Keratinocyte (primary cell): Measurements from ENCODE around the gene CLDN20. TPM values are rescaled to one million over a fixed set of nuclear protein-coding genes. Genes with fewer than 3 reads are reported as not detected.

ENCODE experiments used
- DNase-seq: peaks from one replicate; pipeline ENCODE4 v3.0.0-alpha.2; 2011; ENCODE audit warnings: low read depth, missing footprints, low spot score
- FAIRE-seq: peaks from 2 replicates; lab custom pipeline; 2011; peaks lifted over from hg19 to GRCh38; lab: Jason Lieb, UNC
- H2AFZ ChIP-seq: 2 replicates; pipeline ENCODE4 v1.6.0; 2012; ENCODE audit warnings: low read length, control low read depth, inconsistent platforms; ENCODE audit not compliant: control insufficient read depth
- H3K27ac ChIP-seq: 2 replicates; pipeline ENCODE4 v1.5.1; 2011; ENCODE audit warnings: low read length; ENCODE audit not compliant: control insufficient read depth, insufficient read depth
- H3K27me3 ChIP-seq: 3 replicates; pipeline ENCODE4 v1.6.0; 2011; ENCODE audit warnings: low read length; ENCODE audit not compliant: control insufficient read depth, insufficient read depth; ENCODE audit errors: extremely low read depth
- H3K36me3 ChIP-seq, 2 experiments: 2 replicates in 1 of 2; 3 replicates in 1 of 2; pipeline ENCODE4 v1.5.1; 2011; ENCODE audit warnings: low read length in 2 of 2, mild to moderate bottlenecking in 1 of 2; ENCODE audit not compliant: control insufficient read depth in 2 of 2, insufficient read depth in 2 of 2; ENCODE audit errors: extremely low read depth in 1 of 2
- H3K4me1 ChIP-seq: 3 replicates; pipeline ENCODE4 v1.5.1; 2011; ENCODE audit warnings: low read length; ENCODE audit not compliant: control insufficient read depth, insufficient read depth; ENCODE audit errors: extremely low read depth
- H3K4me2 ChIP-seq: 3 replicates; pipeline ENCODE4 v1.6.0; 2011; ENCODE audit warnings: low read depth, low read length; ENCODE audit not compliant: control insufficient read depth, insufficient read depth; ENCODE audit errors: extremely low read depth
- H3K4me3 ChIP-seq, 3 experiments: fragments of 200-600 bp in 1 of 3; sonication (generic) in 1 of 3; 2 replicates in 2 of 3; 3 replicates in 1 of 3; pipeline ENCODE4 v1.5.1; 2011 to 2016; ENCODE audit warnings: low read length in 3 of 3, mild to moderate bottlenecking in 3 of 3, control low read depth in 2 of 3, inconsistent platforms in 1 of 3, low read depth in 1 of 3, mixed read lengths in 1 of 3, mixed run types in 1 of 3, moderate library complexity in 1 of 3; ENCODE audit not compliant: control insufficient read depth in 2 of 3, insufficient read depth in 2 of 3; ENCODE audit errors: extremely low read depth in 1 of 3
- H3K79me2 ChIP-seq: 2 replicates; pipeline ENCODE4 v1.6.0; 2012; ENCODE audit warnings: low read length; ENCODE audit not compliant: control insufficient read depth, insufficient read depth
- H3K9ac ChIP-seq: 3 replicates; pipeline ENCODE4 v1.6.0; 2011; ENCODE audit warnings: low read length; ENCODE audit not compliant: control insufficient read depth, insufficient read depth; ENCODE audit errors: extremely low read depth
- H3K9me1 ChIP-seq: 3 replicates; pipeline ENCODE4 v1.6.0; 2011; ENCODE audit warnings: low read length; ENCODE audit not compliant: control insufficient read depth, insufficient read depth; ENCODE audit errors: extremely low read depth
- H3K9me3 ChIP-seq: 2 replicates; pipeline ENCODE4 v1.5.1; 2012; ENCODE audit warnings: low read depth, low read length; ENCODE audit not compliant: control insufficient read depth
- H4K20me1 ChIP-seq: 3 replicates; pipeline ENCODE4 v1.6.0; 2011; ENCODE audit warnings: low read length; ENCODE audit not compliant: control insufficient read depth, insufficient read depth; ENCODE audit errors: extremely low read depth
- CTCF ChIP-seq, 3 experiments: IDR thresholded peaks in 1 of 3; conservative IDR thresholded peaks in 1 of 3; optimal IDR thresholded peaks in 1 of 3; 2 replicates in 2 of 3; 3 replicates in 1 of 3; pipeline versions ENCODE3 to v1.5.1; 2011; ENCODE audit warnings: low read length in 3 of 3, mild to moderate bottlenecking in 3 of 3, moderate library complexity in 2 of 3, control low read depth in 1 of 3, inconsistent platforms in 1 of 3; ENCODE audit not compliant: insufficient read depth in 2 of 3; ENCODE audit errors: extremely low read depth in 1 of 3
- EZH2 ChIP-seq: IDR thresholded peaks from one replicate; pipeline ENCODE4 v1.6.1; 2012; ENCODE audit warnings: inconsistent platforms, mild to moderate bottlenecking, low read length, moderate library complexity
- dilution Hi-C: fragments of 300-500 bp; cut with MboI; formaldehyde crosslinking; loops from one replicate; pipeline ENCODE4 v1.7.0; 2020; ENCODE audit warnings: low sequenced_read_pairs; ENCODE audit not compliant: extremely low pct_ligation_motif_present
- polyA plus RNA-seq, 5 experiments: library from polyadenylated mRNA; depleted of rRNA in 3 of 5; stranded (reverse) in 3 of 5; stranded (forward) in 1 of 5; unstranded in 1 of 5; fragments of >200 nt; gene quantifications; 1 replicate in 1 of 5; 2 replicates in 3 of 5; 3 replicates in 1 of 5; pipeline versions ENCODE4 v1.2.1 to v1.2.3, GENCODE V29; 2011 to 2012; ENCODE audit warnings: missing spikeins in 2 of 5, low read depth in 1 of 5, low replicate concordance in 1 of 5

Gene CLDN20
- polyA plus RNA-seq, 1 donor (not counting 4 experiments of a cell fraction or from before 2014, with no cell fraction given): 0.09 TPM

- Histone ChIP-seq H3K27ac (no peak overlapping the region), H3K79me2 (peaks cover 26% of the 10 kb centered on the region), H2AFZ (no peak overlapping the region), H3K4me2 (no peak overlapping the region), H3K27me3 (no peaks in the 10 kb centered on the region), H3K9ac (no peak overlapping the region), H3K4me1 (no peaks in the 10 kb centered on the region), H4K20me1 (no peaks in the 10 kb centered on the region), H3K4me3 (no peak overlapping the region), H3K9me3 (no peaks in the 10 kb centered on the region), H3K9me1 (no peaks in the 10 kb centered on the region), H3K36me3 (peaks cover 11 to 17% of the 10 kb centered on the region in 2 experiments)
- FAIRE-seq: no peak
- dilution Hi-C loops: no loop called here
- TF ChIP-seq EZH2 (no peak), CTCF (optimal IDR thresholded peaks at IDR 0.05 in 1 of 3, IDR thresholded peaks at IDR 0.05 in 1 of 3, conservative IDR thresholded peaks at IDR 0.05 in 1 of 3; ENCODE audit: extremely low read depth in 1 of 3, insufficient read depth in 2 of 3, low read length in 3 of 3) (peak in 1 of 3 experiments; percentile 9)
- no peak for DNase-seq
Measured at GRCh38 chr6:155287762-155288161, 23.9 kb downstream of the CLDN20 start.

- FAIRE-seq: no peak
Measured at GRCh38 chr6:155290491-155290890, 26.7 kb downstream of the CLDN20 start.

More at GRCh38 chr6:155290491-155290890, 26.7 kb downstream of the CLDN20 start:
- Histone ChIP-seq H3K4me2 (no peak overlapping the region), H4K20me1 (no peaks in the 10 kb centered on the region), H3K9me3 (no peaks in the 10 kb centered on the region), H3K36me3 (peaks cover 15 to 16% of the 10 kb centered on the region in 2 experiments), H3K27me3 (no peaks in the 10 kb centered on the region), H3K4me1 (no peaks in the 10 kb centered on the region), H2AFZ (no peak overlapping the region), H3K79me2 (peaks cover 32% of the 10 kb centered on the region), H3K9me1 (no peaks in the 10 kb centered on the region), H3K4me3 (no peak overlapping the region), H3K27ac (no peak overlapping the region), H3K9ac (no peak overlapping the region)
- dilution Hi-C loops: no loop called here
- TF ChIP-seq CTCF (optimal IDR thresholded peaks at IDR 0.05 in 1 of 3, IDR thresholded peaks at IDR 0.05 in 1 of 3, conservative IDR thresholded peaks at IDR 0.05 in 1 of 3; ENCODE audit: extremely low read depth in 1 of 3, insufficient read depth in 2 of 3, low read length in 3 of 3): no peak
- no peak for TF ChIP-seq EZH2
- DNase-seq: no peak
